AG10803 (cell line): ENCODE results near the gene OSTF1.
A peak's percentile ranks its signal among the peaks of the same experiment; 100 is the strongest.

Source experiments
- DNase-seq: peaks from one replicate; pipeline ENCODE4 v3.0.0; 2010; ENCODE audit warnings: low read depth
- H3K4me3 ChIP-seq: 2 replicates; pipeline ENCODE4 v1.5.1; 2011; ENCODE audit warnings: mild to moderate bottlenecking, low read length, control low read depth
- CTCF ChIP-seq: conservative IDR thresholded peaks from 2 replicates; pipeline ENCODE4 v1.5.1; 2011; ENCODE audit warnings: mild to moderate bottlenecking, low read length, control low read depth, inconsistent platforms

OSTF1 gene

DNA sequence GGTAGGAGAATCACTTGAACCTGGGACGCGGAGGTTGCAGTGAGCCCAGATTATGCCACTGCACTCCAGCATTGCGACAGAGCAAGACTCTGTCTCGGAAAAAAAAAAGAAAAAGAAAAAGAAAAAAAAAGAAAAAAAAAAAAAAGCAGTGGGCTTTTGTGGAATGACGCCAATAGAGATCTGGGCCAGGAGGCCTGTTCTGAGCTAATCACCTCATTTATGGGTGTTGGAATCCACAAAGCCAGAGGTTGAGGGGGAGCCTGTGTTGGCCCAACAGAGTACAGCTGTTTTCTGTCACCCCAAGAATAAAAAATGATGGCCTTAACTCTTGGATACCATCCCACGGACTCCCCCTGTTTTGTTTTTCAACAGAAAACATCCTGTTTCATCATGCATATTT is 18.5 kb downstream of the OSTF1 start:
- DNase-seq = peak; percentile 20
- TF ChIP-seq CTCF = no peak

GRCh38 chr9:75108571-75108970 is 20.3 kb downstream of the OSTF1 start:
- TF ChIP-seq CTCF = no peak
- DNase-seq = peak; percentile 59
- no peak overlapping the region for H3K4me3 ChIP-seq

More for the DNA sequence above, 18.5 kb downstream of the OSTF1 start:
- H3K4me3 ChIP-seq = no peak overlapping the region

GRCh38 chr9:75109210-75109839 is 21.0 kb downstream of the OSTF1 start:
- DNase-seq = no peak
- no peak for TF ChIP-seq CTCF
- H3K4me3 ChIP-seq = no peak overlapping the region

GRCh38 chr9:75111019-75111622 is 22.8 kb downstream of the OSTF1 start:
- no peak for DNase-seq
- no peak overlapping the region for H3K4me3 ChIP-seq
- TF ChIP-seq CTCF = no peak

GRCh38 chr9:75112789-75113188 is 24.5 kb downstream of the OSTF1 start:
- no peak overlapping the region for H3K4me3 ChIP-seq
- DNase-seq = no peak
- TF ChIP-seq CTCF = no peak

DNA sequence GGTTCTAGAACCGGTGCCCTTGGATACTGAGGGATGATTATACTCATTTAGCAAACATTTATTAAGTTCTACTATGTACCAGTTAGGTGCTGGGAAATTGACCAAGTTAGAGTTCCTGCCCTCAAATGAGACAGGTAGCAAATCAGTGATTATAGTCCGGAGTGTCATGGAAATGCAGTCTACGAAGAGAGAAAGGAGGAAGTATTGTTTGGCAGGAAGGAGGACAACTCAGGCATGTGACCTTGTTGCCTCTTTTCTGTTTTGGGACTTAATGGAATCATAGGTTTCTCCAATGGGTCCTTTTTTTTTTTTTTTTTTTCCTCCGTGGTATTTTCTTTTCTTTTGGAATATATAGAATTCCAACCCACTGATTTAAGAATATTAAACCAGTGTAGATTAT is 28.0 kb downstream of the OSTF1 start:
- H3K4me3 ChIP-seq = no peak overlapping the region
- no peak for TF ChIP-seq CTCF
- no peak for DNase-seq

DNA sequence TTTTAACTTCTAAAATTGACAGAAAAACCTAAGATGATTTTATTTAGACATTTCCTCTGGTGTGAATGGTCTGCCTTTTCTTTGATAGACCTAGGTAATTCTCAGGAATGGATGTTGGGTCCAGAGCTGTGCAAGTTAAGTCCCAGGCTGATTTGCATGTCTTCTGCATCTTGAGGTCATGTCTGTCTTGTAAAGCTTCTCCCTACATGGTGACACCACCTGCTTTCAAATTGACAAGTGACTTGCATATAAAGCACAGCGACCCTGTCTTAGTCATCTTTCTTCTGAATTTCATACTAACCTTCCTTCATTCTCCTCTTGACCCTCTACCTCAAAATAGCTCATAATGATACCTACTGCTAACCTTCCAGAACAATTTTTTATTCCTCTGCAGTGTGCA is 29.2 kb downstream of the OSTF1 start:
- DNase-seq = no peak
- no peak overlapping the region for H3K4me3 ChIP-seq
- TF ChIP-seq CTCF = no peak
